ENCODE data around the gene NUP37.
A peak's percentile ranks its signal among the peaks of the same experiment; 100 is the strongest.
"Not testable (repeated sequence)": the region's sequence is repeated elsewhere in the genome, so short reads cannot be mapped to it uniquely, and the experiment has no call there.

Gene NUP37, protein sequence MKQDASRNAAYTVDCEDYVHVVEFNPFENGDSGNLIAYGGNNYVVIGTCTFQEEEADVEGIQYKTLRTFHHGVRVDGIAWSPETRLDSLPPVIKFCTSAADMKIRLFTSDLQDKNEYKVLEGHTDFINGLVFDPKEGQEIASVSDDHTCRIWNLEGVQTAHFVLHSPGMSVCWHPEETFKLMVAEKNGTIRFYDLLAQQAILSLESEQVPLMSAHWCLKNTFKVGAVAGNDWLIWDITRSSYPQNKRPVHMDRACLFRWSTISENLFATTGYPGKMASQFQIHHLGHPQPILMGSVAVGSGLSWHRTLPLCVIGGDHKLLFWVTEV

GRCh38 chr12:102119674-102120563, at the start of gene NUP37, which contains the start of gene PARPBP:
Gene NUP37, minus strand, starts transcription at chr12:102120114. Its CDS starts 1,596 bp downstream, at chr12:102118518.
Gene PARPBP, plus strand, starts transcription at chr12:102120183. Its CDS starts 3,706 bp downstream, at chr12:102123889.
- DNase-seq = peak; percentile 91

- DNase-seq = no peak
Observed at GRCh38 chr12:102167821-102168604, 48.1 kb upstream of the NUP37 start.

- DNase-seq = no peak
Observed at GRCh38 chr12:102163383-102163782, 43.5 kb upstream of the NUP37 start.

- DNase-seq = not testable (repeated sequence)
Observed at GRCh38 chr12:102155206-102155605, 35.3 kb upstream of the NUP37 start.

- DNase-seq = not testable (repeated sequence)
Observed at GRCh38 chr12:102147062-102147587, 27.2 kb upstream of the NUP37 start.

GRCh38 chr12:102144221-102144620, 24.3 kb upstream of the NUP37 start:
- no peak for DNase-seq

- DNase-seq = not testable (repeated sequence)
Observed at GRCh38 chr12:102142866-102143373, 23.0 kb upstream of the NUP37 start.

DNA sequence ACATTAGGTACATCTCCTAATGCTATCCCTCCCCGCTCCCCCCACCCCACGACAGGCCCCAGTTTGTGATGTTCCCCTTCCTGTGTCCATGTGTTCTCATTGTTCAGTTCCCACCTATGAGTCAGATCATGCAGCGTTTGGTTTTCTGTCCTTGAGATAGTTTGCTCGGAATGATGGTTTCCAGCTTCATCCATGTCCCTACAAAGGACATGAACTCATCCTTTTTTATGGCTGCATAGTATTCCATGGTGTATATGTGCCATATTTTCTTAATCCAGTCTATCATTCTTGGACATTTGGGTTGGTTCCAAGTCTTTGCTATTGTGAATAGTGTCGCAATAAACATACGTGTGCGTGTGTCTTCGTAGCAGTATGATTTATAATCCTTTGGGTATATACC, 17.7 kb upstream of the NUP37 start:
- DNase-seq = not testable (repeated sequence)

GRCh38 chr12:102131442-102131841, 11.5 kb upstream of the NUP37 start:
- not testable (repeated sequence) for DNase-seq

DNA sequence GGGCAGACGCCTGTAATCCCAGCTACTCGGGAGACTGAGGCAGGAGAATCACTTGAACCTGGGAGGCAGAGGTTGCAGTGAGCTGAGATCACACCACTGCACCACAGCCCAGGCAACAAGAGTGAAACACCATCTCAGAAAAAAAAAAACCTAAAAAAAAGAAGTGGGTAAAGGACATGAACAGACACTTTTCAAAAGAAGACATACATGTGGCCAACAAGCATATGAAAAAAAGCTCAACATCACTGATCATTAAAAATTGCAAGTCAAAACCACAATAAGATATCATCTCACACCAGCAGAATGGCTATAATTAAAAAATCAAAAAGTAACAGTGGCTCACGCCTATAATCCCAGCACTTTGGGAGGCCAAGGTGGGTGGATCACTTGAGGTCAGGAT, 10.8 kb upstream of the NUP37 start:
- DNase-seq = not testable (repeated sequence)

GRCh38 chr12:102121328-102121727, 1.4 kb upstream of the NUP37 start:
- peak; percentile 18 for DNase-seq

DNA sequence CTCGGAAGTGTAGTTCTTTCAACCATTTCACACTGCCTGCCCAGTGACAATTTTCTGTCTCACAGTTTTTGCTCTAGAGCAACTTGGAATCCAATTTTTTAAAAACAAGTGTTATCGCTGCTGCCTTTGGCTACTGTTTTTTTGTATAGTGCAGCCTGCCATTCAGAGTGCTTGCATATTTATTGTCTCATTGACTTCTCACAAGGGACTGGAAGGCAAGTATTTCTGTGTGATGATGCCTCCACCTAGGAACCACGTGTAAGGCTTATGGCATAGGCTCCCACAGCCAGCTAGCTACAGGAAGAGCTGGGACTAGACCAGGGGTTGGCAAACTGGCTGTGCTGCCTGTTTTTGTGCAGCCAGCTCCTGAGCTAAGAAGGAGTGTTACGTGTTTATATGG, 972 bp upstream of the NUP37 start:
- DNase-seq = peak; percentile 71

GRCh38 chr12:102120564-102120873, 605 bp upstream of the NUP37 start:
- no peak for DNase-seq

- DNase-seq = no peak
Observed at GRCh38 chr12:102118874-102119273, 1.0 kb downstream of the NUP37 start.

DNA sequence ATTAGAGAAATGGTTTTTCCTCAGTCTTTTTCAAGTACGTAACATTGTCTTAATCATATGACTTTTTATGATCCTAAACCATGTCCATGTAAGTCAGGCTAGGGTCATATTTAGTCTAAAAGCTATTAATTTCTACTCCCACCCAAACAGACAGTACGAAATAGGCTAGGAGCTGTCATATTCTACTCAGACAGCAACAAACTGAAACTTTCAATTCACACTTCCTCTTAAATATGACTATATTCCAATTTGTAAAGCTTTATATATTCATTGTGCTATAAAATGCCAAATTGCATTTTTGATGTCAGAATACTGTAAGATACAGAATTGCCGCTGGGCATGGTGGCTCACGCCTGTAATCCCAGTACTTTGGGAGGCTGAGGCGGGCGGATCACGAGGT, 3.5 kb downstream of the NUP37 start:
- DNase-seq = no peak

DNA sequence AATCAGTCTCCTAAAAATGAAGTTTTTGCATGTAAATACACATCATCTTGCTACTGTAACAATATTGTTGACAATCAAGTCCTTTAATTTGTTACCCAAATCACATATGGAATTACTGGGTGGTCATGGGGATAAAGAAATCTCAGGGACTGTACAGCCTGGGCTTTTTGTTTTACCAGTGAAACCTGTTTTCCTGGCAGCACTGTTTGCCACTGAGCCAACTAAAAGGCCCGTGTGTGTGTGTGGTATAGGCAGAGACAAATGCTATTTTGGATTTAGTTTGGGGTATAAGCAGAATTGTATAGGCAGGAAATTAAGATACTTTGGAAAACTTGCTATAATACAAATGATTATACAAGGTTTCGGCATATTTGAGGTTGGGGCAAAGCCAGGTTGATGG, 5.7 kb downstream of the NUP37 start:
- no peak for DNase-seq

GRCh38 chr12:102110782-102111181, 9.1 kb downstream of the NUP37 start:
- DNase-seq = no peak

- DNase-seq = peak; percentile 68
Observed at GRCh38 chr12:102107970-102108369, 11.9 kb downstream of the NUP37 start.

GRCh38 chr12:102106905-102107304, 13.0 kb downstream of the NUP37 start:
- no peak for DNase-seq

GRCh38 chr12:102096855-102097254, 23.1 kb downstream of the NUP37 start:
- DNase-seq = no peak

- DNase-seq = peak; percentile 46
Observed at GRCh38 chr12:102095677-102096263, 24.1 kb downstream of the NUP37 start.

DNA sequence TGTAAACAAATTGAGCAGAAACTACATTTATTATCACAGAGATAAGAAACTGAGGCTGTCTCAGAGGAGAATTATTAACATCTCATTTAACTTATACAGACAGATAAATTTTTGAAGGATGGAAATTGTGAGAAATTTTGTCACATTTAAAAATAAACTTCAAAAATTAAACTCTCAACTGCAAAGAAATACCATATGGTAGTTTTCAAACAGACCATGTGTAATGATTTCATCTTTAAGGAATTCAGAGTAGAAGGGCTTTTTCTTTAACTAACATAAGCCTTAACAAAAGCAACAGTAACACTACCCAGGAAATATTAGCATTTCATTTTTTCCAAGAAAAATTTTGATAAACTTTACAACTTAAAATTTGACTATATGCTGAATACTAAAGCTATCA, 26.6 kb downstream of the NUP37 start:
- DNase-seq = no peak
